Measurements from ENCODE around the gene SNPH.

DNA sequence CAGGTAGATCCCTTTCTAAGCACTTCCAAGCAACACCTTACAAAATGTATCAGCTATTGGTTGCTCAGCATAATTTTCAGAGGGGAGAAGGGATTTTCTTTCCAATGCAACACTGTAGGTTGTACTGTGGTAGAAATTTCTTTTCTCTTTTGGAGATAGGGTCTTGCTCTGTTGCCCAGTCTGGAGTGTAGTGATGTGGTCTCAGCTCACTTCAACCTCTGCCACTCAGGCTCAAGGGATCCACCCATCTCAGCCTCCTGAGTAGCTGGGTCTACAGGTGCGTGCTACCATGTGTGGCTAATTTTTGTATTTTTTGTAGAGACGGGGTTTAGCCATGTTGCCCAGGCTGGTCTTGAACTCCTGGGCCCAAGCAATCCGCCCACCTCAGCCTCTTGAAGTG, 24.0 kb upstream of the SNPH start:
- TF ChIP-seq, protein P1, sequence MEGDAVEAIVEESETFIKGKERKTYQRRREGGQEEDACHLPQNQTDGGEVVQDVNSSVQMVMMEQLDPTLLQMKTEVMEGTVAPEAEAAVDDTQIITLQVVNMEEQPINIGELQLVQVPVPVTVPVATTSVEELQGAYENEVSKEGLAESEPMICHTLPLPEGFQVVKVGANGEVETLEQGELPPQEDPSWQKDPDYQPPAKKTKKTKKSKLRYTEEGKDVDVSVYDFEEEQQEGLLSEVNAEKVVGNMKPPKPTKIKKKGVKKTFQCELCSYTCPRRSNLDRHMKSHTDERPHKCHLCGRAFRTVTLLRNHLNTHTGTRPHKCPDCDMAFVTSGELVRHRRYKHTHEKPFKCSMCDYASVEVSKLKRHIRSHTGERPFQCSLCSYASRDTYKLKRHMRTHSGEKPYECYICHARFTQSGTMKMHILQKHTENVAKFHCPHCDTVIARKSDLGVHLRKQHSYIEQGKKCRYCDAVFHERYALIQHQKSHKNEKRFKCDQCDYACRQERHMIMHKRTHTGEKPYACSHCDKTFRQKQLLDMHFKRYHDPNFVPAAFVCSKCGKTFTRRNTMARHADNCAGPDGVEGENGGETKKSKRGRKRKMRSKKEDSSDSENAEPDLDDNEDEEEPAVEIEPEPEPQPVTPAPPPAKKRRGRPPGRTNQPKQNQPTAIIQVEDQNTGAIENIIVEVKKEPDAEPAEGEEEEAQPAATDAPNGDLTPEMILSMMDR (IDR thresholded peaks at IDR 0.05), result no peak
- TF ChIP-seq POLR2A (IDR thresholded peaks at IDR 0.05) (no peak), EP300 (IDR thresholded peaks at IDR 0.05) (no peak)
